Erythroblast (primary cell): Measurements from ENCODE around the gene TRPM7.

Source experiments
- GATA1 ChIP-seq: IDR thresholded peaks from 2 replicates; pipeline ENCODE4 v1.6.1; 2011; ENCODE audit warnings: low read depth, mild to moderate bottlenecking, control low read depth, low read length, moderate library complexity
- POLR2A ChIP-seq: IDR thresholded peaks from 2 replicates; pipeline ENCODE4 v1.6.1; 2011; ENCODE audit warnings: mild to moderate bottlenecking, low read length

GRCh38 chr15:50577492-50577891 lies 109.1 kb downstream of the TRPM7 start:
- TF ChIP-seq POLR2A (no peak), GATA1 (no peak)
